Epidermal melanocyte (primary cell): ENCODE results near the gene RPS3A.
"Not testable (repeated sequence)": the region's sequence is repeated elsewhere in the genome, so short reads cannot be mapped to it uniquely, and the experiment has no call there.

Experiments
- DNase-seq: peaks from one replicate; pipeline ENCODE4 v3.0.0; 2011; ENCODE audit warnings: low spot score; ENCODE audit not compliant: insufficient read length

RPS3A gene

DNA sequence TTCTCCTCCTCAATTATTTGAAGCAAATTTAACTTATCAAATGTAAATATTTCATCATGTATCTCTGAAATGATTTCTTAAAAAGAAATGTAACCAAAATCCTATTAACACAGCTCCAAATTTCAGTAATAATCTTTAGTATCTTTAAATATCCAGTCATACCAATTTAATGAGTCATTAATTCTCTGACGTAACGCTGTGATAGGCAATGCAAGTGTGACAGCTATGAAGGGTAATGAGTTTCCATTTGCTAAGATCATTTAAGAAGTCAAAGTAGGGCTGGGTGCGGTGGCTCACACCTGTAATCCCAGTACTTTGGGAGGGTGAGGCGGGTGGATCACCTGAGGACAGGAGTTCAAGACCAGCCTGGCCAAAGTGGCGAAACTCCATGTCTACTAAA, 15.6 kb downstream of the RPS3A start:
- no peak for DNase-seq

GRCh38 chr4:151117371-151117962, 18.0 kb downstream of the RPS3A start:
- DNase-seq = peak; percentile 55

DNA sequence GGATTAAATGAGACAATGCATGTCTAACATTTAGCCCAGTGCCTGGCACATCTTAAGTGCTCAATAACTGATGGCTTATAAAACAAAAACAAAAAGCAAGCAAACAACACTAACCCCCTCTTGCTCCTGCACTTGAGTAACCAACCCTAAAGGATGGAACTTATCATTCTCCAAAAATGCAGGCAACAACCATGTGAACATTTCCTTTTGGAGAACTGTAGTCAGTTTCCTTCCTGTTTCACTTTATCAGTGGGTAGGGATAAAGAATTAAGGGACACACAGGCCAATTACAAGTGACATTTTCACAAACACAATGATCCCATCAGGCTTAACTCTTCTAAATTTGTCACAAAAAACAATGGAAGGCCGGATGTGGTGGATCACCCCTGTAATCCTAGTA, 30.4 kb downstream of the RPS3A start:
- no peak for DNase-seq

GRCh38 chr4:151133311-151133710, 33.9 kb downstream of the RPS3A start:
- DNase-seq = no peak

GRCh38 chr4:151136048-151136447, 36.6 kb downstream of the RPS3A start:
- not testable (repeated sequence) for DNase-seq

- no peak for DNase-seq
These were observed 40.4 kb downstream of the RPS3A start for GRCh38 chr4:151139814-151140213.

DNA sequence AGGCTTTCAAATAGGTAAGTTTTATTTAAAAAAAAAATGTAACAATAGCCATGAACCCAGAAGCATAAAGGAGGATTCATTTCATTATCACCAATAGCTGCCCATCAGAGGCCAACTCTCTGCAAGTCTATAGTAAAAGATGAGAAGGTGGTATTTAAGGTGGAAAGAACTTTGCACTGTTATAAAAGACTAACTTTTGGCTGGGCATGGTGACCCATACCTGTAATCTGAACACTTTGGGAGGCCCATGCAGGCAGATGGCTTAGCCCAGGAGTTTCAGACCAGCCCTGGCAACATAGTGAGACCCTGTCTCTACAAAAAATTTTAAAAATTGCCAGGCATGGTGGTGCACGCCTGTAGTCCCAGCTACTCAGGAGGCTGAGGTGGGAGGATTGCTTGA, 43.3 kb downstream of the RPS3A start:
- DNase-seq = no peak

DNA sequence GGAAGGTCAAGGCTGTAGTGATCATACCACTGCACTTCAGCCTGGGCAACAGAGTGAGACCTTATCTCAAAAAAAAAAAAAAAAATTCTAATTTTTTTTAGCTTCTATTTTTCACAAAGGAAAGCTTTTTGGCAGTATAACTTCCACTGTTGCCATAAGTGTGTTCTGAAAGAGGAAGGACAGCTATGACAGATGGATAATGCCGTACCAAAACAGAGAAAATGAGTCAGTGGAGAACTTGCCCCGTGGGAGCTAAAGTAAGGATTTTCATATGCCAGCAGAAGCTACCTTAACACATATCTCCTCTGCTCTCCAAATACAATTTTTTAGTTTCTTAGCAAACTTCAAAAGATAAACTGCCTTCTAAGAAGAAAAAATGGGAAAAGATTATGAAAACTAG, 43.7 kb downstream of the RPS3A start:
- DNase-seq = no peak

GRCh38 chr4:151143811-151144210, 44.4 kb downstream of the RPS3A start:
- no peak for DNase-seq

DNA sequence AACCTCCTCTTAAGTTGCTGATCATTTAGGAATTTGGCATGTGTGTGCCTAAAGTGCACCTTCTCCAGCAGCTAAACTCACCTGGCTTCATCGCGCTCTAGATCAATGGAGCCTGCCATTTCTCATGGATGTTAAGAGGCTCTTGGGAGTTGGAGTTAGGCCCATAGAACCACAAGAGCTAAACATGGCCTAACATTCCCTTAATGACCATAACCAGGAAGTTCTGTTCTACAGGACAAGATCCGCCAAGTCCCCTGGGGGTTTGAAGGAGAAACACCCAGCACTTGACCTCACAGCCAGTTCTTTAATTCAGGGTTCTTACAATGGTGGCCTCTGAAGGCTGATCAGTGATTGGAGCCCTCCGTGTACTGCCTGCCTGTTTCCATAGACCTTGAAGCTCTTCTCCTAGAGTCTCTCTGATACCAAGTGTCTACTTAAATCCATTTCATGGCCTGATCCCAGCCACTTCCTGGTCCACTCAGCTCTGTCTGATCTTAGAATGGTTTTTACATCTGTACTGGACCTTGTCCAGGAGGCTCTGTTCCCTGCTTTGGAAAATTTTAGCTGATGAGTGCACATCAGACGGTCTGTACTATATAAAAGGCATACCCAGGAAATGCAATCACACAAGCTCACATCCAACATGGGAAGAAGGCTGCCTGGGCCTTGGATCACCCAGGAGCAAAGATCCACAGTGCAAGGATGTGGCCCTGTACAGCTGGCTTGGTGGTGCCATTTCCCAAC, 45.1 kb downstream of the RPS3A start:
- no peak for DNase-seq

- DNase-seq = no peak
These were observed 47.6 kb downstream of the RPS3A start for GRCh38 chr4:151147000-151147399.

GRCh38 chr4:151148261-151148660, 48.8 kb downstream of the RPS3A start:
- no peak for DNase-seq

DNA sequence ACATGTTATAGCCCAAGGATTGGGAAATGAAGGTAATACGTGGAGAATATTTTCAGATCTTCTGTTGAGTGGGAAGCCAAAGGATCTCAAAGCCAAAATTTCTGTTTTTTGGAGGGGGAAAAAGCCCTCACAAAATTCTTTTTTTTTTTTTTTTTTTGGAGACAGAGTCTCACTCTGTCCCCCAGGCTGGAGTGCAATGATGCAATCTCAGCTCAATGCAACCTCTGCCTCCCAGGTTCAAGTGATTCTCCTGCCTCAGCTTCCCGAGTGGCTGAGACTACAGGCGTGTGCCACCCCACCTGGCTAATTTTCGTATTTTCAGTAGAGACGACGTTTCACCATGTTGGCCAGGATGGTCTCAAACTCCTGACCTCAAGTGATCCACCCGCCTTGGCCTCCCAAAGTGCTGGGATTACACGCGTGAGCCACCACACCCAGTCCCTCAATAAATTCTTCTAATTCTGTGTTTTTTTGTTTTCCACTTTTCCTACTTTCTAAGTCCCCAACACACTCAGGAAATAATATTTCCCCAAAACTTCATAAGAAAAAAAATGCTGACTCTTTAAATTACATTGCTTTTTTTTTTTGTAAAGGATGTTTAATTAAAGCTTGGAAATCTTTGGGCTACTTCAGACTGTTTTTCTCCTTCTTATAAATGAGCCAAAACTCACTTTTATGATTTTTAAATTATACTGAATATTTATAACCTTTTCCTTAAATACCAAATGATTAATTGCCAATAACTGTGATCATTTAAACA, 51.6 kb downstream of the RPS3A start:
- DNase-seq = no peak

DNA sequence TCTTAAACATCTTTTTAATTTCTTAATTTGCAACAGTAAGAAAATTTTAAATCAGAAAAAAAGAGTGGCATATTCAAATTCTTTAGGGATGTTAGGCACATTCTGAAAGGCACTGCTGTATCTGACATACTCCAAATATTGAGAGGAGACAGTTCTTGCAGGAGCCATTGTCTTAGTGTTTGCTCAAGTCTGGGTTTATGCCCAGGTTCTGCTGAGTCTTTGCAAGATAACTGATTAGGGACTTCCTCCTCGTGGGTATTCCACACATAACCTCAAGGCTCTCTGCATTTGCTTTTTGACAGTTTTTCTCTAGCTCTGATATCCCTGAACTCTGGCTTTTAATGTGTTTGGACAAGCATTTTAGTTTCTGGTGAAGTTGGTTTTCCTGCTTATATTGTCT, 52.6 kb downstream of the RPS3A start:
- DNase-seq = no peak

GRCh38 chr4:151153585-151153984, 54.2 kb downstream of the RPS3A start:
- no peak for DNase-seq
